Esophagus mucosa (tissue), 1 donor: Measurements from ENCODE around the gene NDUFA13. TPM values are rescaled to one million over a fixed set of nuclear protein-coding genes. Genes with fewer than 3 reads are reported as not detected.

ENCODE experiments used
- ATAC-seq: fragments of 200-7000 bp; cut with Tn5 transposase; one replicate; pipeline ENCODE4 v1.9.1; 2020
- total RNA-seq: library from RNA; stranded (reverse); gene quantifications from one replicate; pipeline ENCODE4 v1.2.4, GENCODE V29; 2023
- donor health status: DM: yes; HTN: yes; CAD: no.

Gene NDUFA13
- total RNA-seq, 1 donor from 2014 or later: 314 TPM

- peak; percentile 68 for ATAC-seq
These were observed 5.6 kb upstream of the NDUFA13 start for GRCh38 chr19:19510432-19510831.

DNA sequence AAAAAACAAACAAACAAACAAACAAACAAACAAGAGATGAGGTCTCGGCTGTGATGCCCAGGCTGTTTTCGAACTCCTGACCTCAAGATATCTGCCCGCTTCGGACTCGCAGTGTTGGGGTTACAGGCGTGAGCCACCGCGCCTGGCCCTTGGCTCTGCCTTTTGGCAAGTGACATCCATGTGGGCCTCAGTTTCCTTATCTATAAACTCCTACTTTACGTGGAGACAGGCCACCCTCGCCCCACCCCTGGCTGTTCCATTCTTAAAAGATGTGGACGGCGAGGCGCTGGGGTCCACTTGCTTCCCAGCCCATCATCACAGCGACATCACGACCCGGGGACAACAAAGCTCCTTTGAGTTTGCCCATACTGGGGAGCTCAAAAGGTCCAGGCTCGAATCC lies 2.3 kb upstream of the NDUFA13 start:
- no peak for ATAC-seq

DNA sequence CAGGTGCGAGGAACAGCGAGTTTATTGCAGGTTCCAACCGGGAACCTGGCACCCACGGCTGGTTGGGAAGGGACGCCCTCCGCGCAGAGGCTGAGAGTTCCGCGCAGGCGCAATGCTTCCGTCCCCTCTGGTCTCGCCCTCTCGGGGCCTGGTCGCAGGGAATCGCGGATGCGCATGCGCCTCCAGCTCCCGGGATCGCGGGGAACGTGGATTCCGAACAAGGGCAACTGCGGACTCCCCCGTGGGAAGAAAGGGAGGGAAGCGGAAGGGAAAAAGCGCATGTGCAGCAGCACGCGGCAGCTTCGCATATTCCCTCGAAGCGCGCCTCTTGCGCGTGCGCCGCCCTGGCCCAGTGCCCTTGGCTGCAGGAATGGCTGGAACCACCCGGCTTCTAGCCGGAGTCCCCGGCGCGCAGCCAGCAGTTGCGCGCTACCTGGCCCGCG lies 1.8 kb upstream of the NDUFA13 start:
- ATAC-seq: no peak

DNA sequence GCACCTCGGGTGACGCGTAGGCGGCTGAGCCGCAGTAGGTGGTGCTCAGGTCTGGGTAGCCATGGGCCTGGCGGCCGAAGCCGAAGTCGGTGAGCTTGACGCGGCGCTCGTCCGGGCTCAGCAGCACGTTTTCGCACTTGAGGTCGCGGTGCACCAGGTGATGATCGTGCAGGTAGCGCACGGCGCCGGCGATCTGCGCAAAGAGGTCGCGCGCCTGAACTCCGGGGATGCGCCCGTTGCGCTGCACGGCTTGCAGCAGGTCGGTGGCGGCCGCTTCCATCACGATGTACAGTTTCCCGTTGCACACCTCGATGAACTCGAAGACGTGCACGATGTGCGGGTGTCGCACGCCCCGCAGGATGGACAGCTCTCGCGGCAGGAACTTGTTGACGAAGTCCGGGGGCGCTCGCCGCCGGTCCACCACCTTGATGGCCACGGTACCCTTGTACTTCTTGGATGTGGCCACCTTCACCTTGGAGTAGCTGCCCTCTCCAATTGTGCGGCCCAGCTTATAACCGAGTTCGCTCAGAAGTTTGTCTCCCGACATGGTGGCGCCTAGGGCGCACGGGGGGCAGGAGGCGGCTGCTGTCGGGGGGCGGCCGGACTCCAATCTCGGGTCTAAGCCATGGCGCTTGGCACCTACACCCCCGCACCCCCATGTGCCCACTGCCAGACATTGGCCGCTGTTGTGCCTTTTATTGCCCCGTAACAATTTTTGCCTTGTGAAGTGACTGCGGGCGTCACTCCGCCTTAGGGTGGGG lies 964 bp upstream of the NDUFA13 start, which contains the start of gene TSSK6:
TSS of gene TSSK6 (minus strand) at position 668 of the 761 bp plus-strand sequence. CDS start at position 547, 121 bp downstream.
- ATAC-seq: peak; percentile 1

GRCh38 chr19:19517235-19517619 lies 1.2 kb downstream of the NDUFA13 start:
- no peak for ATAC-seq

- no peak for ATAC-seq
These were observed 5.0 kb downstream of the NDUFA13 start for GRCh38 chr19:19520989-19521388.

GRCh38 chr19:19523177-19523576 lies 7.2 kb downstream of the NDUFA13 start:
- ATAC-seq: no peak

GRCh38 chr19:19524053-19524452 lies 8.0 kb downstream of the NDUFA13 start:
- ATAC-seq: peak; percentile 9

- no peak for ATAC-seq
These were observed 9.8 kb downstream of the NDUFA13 start for GRCh38 chr19:19525611-19526380.

DNA sequence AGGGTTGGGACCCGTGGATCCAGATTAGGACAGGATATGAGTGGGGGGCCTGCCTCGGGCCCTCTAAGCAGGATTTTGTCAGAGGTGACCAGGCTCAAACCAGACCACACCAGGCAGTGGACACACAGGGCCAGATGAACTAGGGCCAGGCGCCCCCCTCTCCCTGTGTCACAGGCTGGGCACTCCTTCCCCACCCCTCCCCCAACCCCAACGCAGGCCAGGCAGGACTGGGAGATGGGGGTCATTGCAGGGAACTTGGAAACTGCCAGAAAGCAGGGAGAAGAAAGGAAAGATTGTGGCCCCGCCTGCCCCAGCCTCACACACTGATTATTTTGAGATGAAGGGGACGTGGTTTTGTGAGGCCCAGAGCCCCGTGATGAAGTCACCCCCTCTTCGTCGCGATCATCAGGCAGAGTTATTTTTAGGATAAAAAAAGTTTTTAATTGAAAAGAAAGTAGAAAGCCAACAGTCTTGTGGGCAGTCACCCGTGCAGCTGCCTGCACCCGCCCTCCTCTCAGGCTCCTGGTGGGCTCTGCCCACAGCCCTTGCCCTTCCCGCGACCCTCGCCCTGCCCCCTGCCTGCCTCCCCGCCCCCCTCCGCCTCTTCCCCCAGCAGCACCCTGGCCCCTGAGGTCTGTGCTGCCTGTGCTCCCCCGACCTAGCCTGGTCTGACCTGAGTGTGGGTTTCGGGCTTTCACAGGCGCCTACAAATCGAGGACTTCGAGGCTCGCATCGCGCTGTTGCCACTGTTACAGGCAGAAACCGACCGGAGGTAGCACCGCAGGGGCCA lies 10.8 kb downstream of the NDUFA13 start:
- no peak for ATAC-seq

GRCh38 chr19:19527371-19527656 lies 11.3 kb downstream of the NDUFA13 start:
- ATAC-seq: no peak

DNA sequence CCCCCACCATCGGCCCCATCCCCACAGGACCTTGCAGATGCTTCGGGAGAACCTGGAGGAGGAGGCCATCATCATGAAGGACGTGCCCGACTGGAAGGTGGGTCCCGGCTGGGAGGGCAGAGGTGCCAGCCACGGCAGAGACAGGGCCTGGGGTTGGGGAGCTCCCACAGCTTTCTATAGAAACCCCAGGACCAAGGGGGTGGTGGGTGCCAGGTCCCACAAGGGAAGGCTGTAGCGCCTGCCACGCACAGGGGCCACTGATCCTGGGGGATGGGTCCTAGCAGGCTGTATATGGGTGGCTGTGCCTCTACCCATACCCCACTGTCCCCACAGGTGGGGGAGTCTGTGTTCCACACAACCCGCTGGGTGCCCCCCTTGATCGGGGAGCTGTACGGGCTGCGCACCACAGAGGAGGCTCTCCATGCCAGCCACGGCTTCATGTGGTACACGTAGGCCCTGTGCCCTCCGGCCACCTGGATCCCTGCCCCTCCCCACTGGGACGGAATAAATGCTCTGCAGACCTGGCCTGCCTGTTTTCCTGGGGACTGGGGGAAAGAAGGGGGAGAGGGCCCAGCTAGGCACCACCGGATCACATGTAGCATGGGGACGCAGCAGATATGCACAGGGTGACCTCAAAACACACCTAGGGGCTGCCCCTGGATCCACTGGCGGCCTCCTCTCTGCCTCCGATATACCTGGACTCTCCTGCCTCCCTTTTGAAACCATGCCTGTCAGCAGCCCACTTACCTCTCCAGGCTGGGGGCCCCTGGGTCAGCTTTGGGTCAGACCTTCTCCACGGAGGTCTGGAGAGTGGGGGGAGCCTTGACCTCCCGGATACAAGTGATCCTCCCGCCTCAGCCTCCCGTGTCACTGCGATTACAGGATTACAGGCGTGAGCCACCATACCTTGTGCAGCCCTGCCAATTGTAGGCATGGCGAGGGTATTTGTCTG lies 11.9 kb downstream of the NDUFA13 start:
- no peak for ATAC-seq

- no peak for ATAC-seq
These were observed 12.9 kb downstream of the NDUFA13 start, which contains the start of gene YJEFN3 for GRCh38 chr19:19528721-19529490. Gene YJEFN3, plus strand, starts transcription at chr19:19528911. Its CDS starts 22 bp downstream, at chr19:19528933.

DNA sequence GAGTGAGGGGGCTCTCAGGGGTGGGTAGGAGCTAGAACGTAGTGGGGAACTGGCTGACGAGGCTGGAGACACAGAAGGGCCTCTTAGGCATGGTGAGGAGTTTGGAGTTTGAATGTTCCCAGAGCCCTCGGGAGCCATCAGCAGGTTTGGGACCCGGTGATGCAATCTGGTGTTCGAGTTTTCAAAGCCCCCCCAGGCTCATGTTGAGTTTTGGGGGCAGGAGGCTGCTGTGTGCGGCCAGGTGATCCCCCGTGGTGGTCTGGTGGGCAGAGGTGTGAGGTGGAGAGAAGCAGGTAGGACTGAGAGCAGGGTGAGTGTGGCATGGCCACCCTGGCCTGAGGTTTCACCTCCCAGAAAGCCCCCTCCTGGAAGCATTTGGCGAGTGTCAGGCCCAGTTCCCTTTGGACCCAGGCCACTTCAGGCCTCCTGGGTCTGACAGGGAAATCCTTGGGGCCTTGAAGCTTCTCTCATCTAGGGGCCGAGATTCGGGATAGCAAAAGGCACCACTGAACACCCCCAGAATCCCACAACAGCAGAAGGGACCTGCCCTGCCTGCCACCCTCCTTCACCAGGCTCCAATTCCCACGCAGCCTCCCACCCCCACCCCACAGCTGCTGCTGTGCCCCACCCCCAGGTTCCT lies 13.9 kb downstream of the NDUFA13 start:
- no peak for ATAC-seq

DNA sequence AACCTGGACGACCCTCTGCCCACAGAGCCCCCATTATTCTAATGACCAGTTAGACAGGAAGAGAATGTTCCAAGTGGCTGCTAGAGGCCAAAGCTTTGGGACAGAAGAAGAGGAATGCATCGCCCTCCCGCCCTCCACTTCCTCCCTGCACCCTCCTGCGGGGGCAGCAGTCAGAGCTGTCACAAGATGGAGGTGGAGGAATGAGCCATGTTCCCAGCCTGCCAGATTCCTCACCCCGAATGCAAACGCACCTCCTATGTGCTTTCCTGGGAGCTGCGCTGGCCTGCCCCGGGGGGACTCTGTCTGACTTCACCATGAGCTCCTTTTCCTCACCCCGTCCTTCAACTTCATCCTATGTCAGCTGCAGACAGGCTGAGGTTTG lies 14.4 kb downstream of the NDUFA13 start:
- ATAC-seq: no peak

DNA sequence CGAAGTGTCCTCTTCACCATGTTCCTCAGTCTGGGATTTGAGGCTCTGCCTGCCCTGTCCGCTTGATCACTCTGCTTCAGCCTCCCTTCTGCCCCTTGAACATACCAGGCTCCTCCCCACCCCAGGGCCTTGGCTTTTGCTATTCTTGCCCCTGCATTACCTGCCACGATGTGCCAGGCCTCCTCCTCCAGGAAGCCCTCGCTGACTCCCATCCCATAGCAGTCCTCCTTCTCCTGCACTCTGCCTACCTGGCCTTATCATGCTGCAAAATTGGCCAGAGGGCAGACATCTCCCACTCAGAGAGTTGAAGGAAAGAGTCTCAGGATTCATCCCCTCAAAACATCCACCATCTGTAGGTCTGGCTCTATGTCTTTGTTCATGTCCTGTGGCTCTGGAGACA lies 14.9 kb downstream of the NDUFA13 start:
- ATAC-seq: no peak

DNA sequence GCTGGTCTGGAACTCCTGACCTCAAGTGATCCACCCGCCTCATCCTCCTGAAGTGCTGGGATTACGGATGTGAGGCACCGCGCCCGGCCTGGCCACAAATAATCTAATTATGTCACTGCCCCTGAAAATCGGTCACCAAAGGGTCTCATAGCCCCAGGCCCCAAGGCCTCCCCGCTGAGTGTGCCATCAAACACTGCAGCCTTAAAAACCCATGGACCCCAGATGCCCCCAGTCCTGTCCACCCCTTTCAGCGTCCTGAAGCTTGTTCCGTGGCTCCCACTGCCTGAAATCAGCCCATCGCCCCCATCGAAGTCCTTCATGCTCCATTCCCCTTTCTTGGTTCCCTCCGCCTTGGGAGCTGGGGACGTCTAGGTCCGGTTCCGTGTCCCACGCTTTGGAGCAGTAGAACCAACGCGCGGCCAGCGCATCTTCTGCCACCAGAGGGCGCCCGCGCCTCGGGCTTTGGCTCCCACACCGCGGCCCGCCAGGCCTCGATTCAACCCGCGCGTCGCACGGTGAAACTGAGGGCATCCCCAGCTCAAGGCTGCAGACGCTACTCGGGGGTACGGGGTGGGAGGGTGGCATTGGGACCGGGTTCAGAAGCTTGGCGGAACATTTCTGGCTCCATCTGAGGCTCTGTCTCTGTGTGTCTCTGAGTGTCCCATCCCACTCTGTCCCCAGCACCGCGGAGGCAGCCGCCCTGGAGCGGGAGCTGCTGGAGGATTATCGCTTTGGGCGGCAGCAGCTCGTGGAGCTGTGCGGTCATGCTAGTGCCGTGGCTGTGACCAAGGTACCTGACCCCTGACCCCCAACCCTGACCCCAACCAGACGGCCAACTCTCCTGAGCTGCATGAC lies 16.2 kb downstream of the NDUFA13 start:
- peak; percentile 67 for ATAC-seq

DNA sequence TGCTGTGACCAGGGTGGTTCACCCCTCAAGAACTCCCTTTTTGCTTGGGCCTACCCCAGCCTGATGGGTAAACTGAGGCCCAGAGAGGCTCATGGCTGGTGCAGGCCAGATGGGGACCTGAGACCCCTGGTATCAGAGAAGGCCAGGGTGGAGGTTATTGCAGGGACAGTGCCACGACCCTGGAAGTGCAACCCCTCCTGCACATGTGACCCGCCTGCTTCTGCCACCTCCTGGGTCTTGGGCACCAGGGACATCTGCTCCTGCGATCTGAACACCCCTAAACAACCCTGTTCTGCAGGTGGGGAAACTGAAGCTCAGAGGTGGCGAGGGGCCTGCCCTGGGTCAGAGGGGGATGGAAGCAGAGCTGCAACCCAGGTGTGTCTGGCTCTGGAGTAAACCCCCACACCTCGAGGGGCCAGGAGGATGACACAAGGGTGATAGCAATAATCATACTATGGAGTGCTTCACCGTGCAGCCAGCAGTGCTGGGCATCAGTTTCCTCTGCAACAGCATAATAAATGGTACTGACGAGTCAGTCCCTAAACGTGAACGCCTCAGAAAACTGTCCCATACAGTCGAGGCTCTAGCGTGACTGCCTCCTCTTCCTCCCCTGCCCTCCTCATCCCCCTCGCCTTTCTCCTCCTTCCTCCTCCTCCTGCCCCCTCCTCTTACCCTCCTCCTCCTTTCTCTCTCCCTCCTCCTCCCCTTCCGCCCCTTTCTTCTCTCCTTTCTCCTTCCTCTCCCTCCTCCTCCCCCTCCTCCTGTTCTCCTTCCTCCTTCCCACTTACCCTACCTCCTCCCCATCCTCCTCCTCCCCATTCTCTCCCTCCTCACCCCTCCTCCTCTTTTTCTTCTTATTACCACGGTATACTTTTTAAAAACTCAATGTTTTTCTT lies 17.0 kb downstream of the NDUFA13 start:
- no peak for ATAC-seq

DNA sequence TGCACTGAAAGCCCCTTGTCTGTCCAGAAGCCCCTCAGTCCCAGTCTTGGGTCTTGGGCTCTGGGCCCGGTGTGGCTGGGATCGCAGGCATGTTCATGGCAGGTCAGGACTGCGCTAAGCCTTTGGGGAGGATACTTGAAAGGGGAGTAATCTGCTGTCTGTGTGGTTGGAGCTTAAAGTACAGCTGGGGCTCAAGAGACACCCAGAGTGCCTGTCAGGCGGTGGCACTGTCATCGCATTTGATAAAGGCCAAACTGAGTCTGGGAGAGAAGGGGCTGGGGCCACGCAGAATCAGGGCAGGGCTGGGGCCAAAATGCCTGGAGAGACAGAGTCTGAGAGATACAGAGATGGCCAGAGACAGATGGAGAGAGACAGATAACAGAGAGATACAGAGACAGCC lies 17.8 kb downstream of the NDUFA13 start:
- no peak for ATAC-seq
